Measurements from ENCODE around the gene C4orf33. TPM values are rescaled to one million over a fixed set of nuclear protein-coding genes. Genes with fewer than 3 reads are reported as not detected.

Gene C4orf33
- total RNA-seq, 2 experiments from 2014 or later, result 11.8 to 18.6 TPM

DNA sequence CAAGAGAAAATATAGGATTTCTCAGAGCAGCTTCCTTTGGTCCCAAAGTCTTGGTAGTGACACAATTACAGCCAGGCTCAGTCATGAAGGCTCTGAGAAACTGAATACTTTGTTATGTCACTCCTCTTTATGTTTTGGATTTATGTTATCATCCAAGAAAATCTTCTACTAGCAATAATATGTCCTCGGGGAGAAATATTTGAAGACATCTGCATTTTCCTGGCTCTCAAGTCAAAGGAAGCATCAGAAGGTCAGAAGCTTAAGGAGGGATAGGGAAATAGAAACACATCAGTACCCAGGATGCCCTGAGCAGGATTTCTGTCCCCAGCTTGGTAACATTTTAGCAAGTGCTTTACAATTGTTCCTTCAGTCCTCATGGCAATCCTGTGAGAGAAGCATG lies 54.0 kb downstream of the C4orf33 start:
- H2AFZ ChIP-seq (ENCODE audit: low read length), result no peak overlapping the region
- no peaks in the 10 kb centered on the region for H4K20me1 ChIP-seq (ENCODE audit: insufficient read depth, low read length)
- H3K9me3 ChIP-seq (ENCODE audit: low read length), result no peaks in the 10 kb centered on the region
- DNase-seq (ENCODE audit: low spot score), result no peak
- TF ChIP-seq EZH2phosphoT487 (IDR thresholded peaks at IDR 0.05; ENCODE audit: borderline replicate concordance, low read depth, low read length), result no peak
- TF ChIP-seq, protein P1, sequence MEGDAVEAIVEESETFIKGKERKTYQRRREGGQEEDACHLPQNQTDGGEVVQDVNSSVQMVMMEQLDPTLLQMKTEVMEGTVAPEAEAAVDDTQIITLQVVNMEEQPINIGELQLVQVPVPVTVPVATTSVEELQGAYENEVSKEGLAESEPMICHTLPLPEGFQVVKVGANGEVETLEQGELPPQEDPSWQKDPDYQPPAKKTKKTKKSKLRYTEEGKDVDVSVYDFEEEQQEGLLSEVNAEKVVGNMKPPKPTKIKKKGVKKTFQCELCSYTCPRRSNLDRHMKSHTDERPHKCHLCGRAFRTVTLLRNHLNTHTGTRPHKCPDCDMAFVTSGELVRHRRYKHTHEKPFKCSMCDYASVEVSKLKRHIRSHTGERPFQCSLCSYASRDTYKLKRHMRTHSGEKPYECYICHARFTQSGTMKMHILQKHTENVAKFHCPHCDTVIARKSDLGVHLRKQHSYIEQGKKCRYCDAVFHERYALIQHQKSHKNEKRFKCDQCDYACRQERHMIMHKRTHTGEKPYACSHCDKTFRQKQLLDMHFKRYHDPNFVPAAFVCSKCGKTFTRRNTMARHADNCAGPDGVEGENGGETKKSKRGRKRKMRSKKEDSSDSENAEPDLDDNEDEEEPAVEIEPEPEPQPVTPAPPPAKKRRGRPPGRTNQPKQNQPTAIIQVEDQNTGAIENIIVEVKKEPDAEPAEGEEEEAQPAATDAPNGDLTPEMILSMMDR (conservative IDR thresholded peaks at IDR 0.05; ENCODE audit: low read length), result no peak
- H3K4me3 ChIP-seq (ENCODE audit: low read depth, low read length, poor library complexity, severe bottlenecking), result no peak overlapping the region
- no peak overlapping the region for H3K4me2 ChIP-seq (ENCODE audit: low read length)
- no peaks in the 10 kb centered on the region for H3K36me3 ChIP-seq (ENCODE audit: insufficient read depth, low read length)
- no peaks in the 10 kb centered on the region for H3K9me2 ChIP-seq (ENCODE audit: insufficient read depth, low read length)
- H3K4me1 ChIP-seq (ENCODE audit: insufficient read depth, low read length, poor library complexity, severe bottlenecking), result no peaks in the 10 kb centered on the region
- no peaks in the 10 kb centered on the region for H3K79me2 ChIP-seq (ENCODE audit: insufficient read depth, low read depth, low read length)
- ChIA-PET POLR2A (no interaction called here), CTCF (ENCODE audit: unreplicated experiment) (no interaction called here)
- intact Hi-C loops (cut with micrococcal nuclease; ENCODE audit: unreplicated experiment), result no loop called here
- no peak overlapping the region for H3K27ac ChIP-seq (ENCODE audit: low read depth, low read length, poor library complexity, severe bottlenecking)
- no TSS peak for BruUV-seq (replicated peaks)

DNA sequence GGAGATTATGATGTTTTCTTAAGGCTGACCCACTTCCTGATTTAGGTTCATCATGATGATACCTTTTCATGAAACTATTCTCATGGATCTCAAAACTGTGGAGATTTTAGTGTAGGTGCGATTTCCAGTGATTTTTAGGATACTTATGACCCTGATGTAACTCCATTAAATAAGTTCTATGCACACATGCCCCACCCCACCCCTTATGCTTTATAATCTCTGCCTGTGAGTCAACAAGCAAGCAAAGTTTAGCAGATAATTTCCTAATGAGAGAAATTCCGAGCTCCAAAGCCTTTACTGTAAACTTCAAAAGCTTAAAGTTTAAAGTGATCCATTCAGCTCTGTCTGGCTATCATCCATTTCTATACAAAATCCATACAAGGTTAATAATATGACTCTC lies 56.4 kb downstream of the C4orf33 start:
- Histone ChIP-seq H3K9me3 (ENCODE audit: low read length) (no peaks in the 10 kb centered on the region), H3K36me3 (ENCODE audit: insufficient read depth, low read length) (no peaks in the 10 kb centered on the region), H3K9me2 (ENCODE audit: insufficient read depth, low read length) (no peaks in the 10 kb centered on the region), H4K20me1 (ENCODE audit: insufficient read depth, low read length) (no peaks in the 10 kb centered on the region), H3K4me1 (ENCODE audit: insufficient read depth, low read length, poor library complexity, severe bottlenecking) (no peaks in the 10 kb centered on the region), H3K79me2 (ENCODE audit: insufficient read depth, low read depth, low read length) (no peaks in the 10 kb centered on the region), H3K4me3 (ENCODE audit: low read depth, low read length, poor library complexity, severe bottlenecking) (no peak overlapping the region), H2AFZ (ENCODE audit: low read length) (no peak overlapping the region), H3K4me2 (ENCODE audit: low read length) (no peak overlapping the region), H3K27ac (ENCODE audit: low read depth, low read length, poor library complexity, severe bottlenecking) (no peak overlapping the region)
- no TSS peak for BruUV-seq (replicated peaks)
- intact Hi-C loops (cut with micrococcal nuclease; ENCODE audit: unreplicated experiment), result no loop called here
- DNase-seq (ENCODE audit: low spot score), result no peak
- POLR2A ChIA-PET, result interaction anchor here (0.6 to 1.4 kb wide), 4 partner anchors 27 to 424 kb away, joined by 3 to 4 read pairs (median 3); no protein-coding TSS in a partner anchor
- TF ChIP-seq EZH2phosphoT487 (IDR thresholded peaks at IDR 0.05; ENCODE audit: borderline replicate concordance, low read depth, low read length), result no peak
- TF ChIP-seq, protein P1 (conservative IDR thresholded peaks at IDR 0.05; ENCODE audit: low read length), result no peak
- CTCF ChIA-PET (ENCODE audit: unreplicated experiment), result no interaction called here

DNA sequence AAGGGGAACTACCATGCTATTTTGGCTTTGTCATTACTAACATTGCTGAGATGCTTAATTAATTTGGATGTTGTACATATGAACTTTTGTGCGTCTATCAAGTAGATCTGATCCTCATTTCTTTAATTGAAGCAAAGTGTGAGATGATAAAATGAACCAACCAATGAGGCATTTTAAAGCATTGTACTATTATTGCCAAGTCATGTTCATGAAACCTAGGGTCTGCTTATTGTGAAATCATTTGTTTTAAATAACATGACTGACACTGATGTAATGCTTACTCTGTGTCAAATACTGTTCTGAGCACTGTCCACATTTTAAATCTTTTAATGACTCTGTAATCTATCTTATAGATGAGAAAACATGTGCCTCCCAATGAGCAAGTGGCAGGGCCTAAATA lies 57.7 kb downstream of the C4orf33 start:
- no peak overlapping the region for H3K4me3 ChIP-seq (ENCODE audit: low read depth, low read length, poor library complexity, severe bottlenecking)
- no peak overlapping the region for H3K4me2 ChIP-seq (ENCODE audit: low read length)
- ChIA-PET CTCF (ENCODE audit: unreplicated experiment) (no interaction called here), POLR2A (no interaction called here)
- H2AFZ ChIP-seq (ENCODE audit: low read length), result no peak overlapping the region
- no peaks in the 10 kb centered on the region for H3K79me2 ChIP-seq (ENCODE audit: insufficient read depth, low read depth, low read length)
- H3K9me2 ChIP-seq (ENCODE audit: insufficient read depth, low read length), result no peaks in the 10 kb centered on the region
- no peaks in the 10 kb centered on the region for H3K4me1 ChIP-seq (ENCODE audit: insufficient read depth, low read length, poor library complexity, severe bottlenecking)
- no peak for DNase-seq (ENCODE audit: low spot score)
- no peaks in the 10 kb centered on the region for H3K9me3 ChIP-seq (ENCODE audit: low read length)
- no peak for TF ChIP-seq EZH2phosphoT487 (IDR thresholded peaks at IDR 0.05; ENCODE audit: borderline replicate concordance, low read depth, low read length)
- TF ChIP-seq, protein P1 (conservative IDR thresholded peaks at IDR 0.05; ENCODE audit: low read length), result no peak
- no peaks in the 10 kb centered on the region for H4K20me1 ChIP-seq (ENCODE audit: insufficient read depth, low read length)
- H3K36me3 ChIP-seq (ENCODE audit: insufficient read depth, low read length), result no peaks in the 10 kb centered on the region
- BruUV-seq (replicated peaks), result no TSS peak
- no peak overlapping the region for H3K27ac ChIP-seq (ENCODE audit: low read depth, low read length, poor library complexity, severe bottlenecking)
- intact Hi-C loops (cut with micrococcal nuclease; ENCODE audit: unreplicated experiment), result no loop called here
